ENCODE measurements around the gene HMG20A.

HMG20A gene

GRCh38 chr15:77517579-77517978 lies 96.9 kb downstream of the HMG20A start:
- DNase-seq (ENCODE audit: low read depth in 2 of 2), result no peak

DNA sequence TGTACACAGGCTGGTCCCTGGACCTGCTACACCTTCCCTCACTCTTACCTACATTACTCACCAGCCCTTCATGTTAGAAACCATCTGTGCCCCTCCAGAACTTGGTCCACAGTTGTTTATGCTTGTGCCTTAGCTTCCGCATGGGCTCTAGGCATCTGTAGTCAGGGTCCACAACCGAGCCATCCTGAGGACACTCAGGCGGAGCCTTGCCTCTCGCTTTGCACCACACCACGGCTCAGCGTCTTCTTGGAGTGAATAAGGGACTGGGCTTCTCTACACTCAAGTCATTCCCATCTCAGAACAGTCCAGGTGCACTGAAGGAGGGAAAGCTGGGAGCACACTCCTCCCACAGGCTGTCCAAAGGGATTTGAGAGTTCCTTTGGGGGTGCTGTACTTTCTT lies 97.8 kb downstream of the HMG20A start:
- DNase-seq (ENCODE audit: low read depth in 2 of 2), result no peak

DNA sequence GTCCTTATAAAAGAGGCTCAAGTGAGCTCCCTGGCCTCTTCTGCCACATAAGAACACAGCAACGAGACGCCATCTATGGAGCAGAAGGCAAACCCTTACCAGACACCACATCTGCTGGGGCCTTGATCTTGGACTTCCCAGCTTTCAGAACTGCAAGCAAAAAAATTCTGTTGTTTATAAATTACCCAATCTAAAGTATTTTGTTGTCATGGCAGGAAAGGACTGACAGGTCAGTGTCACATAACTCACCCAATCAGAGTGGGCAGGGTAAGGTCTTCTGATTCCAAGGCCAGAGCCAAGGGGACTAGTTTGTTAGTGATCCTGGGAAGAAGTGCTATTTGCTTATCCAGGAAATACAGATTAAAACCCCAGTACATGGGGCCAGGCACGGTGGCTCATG lies 98.9 kb downstream of the HMG20A start:
- DNase-seq (ENCODE audit: low read depth in 2 of 2), result no peak

- no peak for DNase-seq (ENCODE audit: low read depth in 2 of 2)
These were observed 100.5 kb downstream of the HMG20A start for GRCh38 chr15:77521206-77521605.

- DNase-seq (ENCODE audit: low read depth in 2 of 2), result no peak
These were observed 104.7 kb downstream of the HMG20A start for GRCh38 chr15:77525400-77525811.

- no peak for DNase-seq (ENCODE audit: low read depth in 2 of 2)
These were observed 105.4 kb downstream of the HMG20A start for GRCh38 chr15:77525907-77526594.

GRCh38 chr15:77526595-77527163 lies 106.0 kb downstream of the HMG20A start:
- no peak for DNase-seq (ENCODE audit: low read depth in 2 of 2)

- no peak for DNase-seq (ENCODE audit: low read depth in 2 of 2)
These were observed 106.6 kb downstream of the HMG20A start for GRCh38 chr15:77527164-77527778.

GRCh38 chr15:77527831-77528231 lies 107.1 kb downstream of the HMG20A start:
- DNase-seq (ENCODE audit: low read depth in 2 of 2), result no peak

DNA sequence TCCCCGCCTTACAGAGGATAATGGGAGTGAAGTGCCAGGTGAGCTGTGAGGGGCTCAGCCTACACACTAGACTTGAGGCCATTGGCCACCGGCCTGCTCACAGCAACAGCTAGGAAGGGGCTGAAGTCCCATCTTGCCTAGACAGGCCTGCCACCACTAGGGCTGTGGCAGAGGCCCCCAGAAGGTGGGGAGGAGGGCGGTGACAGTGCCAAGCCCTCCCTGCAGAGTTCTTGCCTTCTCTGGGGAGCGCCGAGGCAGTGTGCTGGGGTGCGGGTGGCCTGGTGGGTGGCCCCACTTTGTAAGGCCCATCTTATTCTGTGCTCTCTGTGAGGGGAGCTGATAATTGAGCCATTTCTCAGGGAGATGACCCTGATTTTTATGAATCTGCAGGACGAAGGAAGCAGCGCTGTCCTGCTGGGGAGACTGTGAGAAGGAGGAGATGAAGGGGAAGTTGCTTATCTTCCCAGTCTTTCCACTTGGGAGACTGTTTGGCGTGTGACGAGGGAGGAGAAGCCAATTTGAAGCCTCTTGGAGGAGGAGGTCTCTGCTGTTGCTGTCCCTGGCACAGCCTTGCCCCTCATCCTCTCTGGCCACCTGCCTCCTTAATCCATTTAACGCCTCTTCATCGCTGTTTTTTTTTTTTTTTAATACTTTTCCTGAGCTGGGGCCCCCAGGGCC lies 107.7 kb downstream of the HMG20A start:
- no peak for DNase-seq (ENCODE audit: low read depth in 2 of 2)

- DNase-seq (ENCODE audit: low read depth in 2 of 2), result no peak
These were observed 108.3 kb downstream of the HMG20A start for GRCh38 chr15:77528968-77529319.

DNA sequence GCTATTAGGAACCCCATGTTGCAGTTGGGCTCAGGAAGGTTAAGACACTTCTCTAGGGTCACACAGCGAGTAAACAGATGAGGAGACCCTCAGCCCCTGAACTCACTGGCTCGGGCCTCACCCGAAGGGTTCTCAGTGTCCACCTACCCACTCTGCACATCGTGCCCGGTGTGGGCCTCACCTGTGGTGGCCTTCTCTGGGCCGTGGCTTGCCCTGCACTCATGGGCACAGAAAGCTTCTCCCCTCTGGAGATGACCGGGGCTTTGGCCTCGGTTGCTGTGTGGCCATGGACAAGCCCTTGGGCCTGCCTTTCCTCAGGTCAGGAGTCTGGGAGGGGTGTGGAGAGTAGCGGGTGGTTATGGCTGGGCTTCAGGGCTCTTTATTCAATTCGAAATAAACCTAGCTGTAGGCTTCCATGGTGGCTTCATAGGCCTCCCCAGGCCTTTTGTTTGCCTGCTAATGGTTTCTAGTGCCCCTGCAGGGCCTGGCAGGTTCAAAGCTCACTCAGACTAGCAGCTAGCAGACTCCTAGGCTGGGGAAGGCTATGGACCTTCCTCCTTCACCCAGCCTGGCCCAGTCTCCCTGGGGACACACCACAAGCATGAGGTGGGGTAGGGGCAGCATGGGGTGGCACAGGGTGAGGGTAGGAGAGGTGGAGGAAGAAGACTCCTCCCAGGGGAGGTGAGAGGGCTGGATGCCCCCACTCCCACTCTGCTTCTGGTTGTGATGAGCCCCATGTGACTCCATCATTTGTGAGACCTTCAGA lies 108.9 kb downstream of the HMG20A start:
- DNase-seq (ENCODE audit: low read depth in 2 of 2), result no peak

DNA sequence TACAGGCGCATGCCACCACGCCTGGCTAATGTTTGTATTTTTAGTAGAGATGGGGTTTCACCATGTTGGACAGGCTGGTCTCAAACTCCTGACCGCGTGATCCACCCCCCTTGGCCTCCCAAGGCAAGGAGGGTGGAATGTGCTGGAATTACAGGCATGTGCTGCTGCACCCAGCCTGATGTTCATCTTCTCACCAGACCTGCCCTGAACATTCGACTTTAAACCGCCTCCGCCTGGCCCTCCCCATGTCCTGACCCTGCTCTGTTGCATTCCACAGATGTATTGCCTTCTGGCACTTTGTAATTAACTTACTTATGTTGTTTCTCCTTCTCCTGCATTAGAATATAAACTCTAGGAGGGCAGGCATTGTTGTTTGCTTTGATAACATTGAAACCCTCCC lies 109.9 kb downstream of the HMG20A start:
- DNase-seq (ENCODE audit: low read depth in 2 of 2), result no peak

- DNase-seq (ENCODE audit: low read depth in 2 of 2), result no peak
These were observed 110.7 kb downstream of the HMG20A start for GRCh38 chr15:77531191-77532000.

- DNase-seq (ENCODE audit: low read depth in 2 of 2), result no peak
These were observed 111.5 kb downstream of the HMG20A start for GRCh38 chr15:77532067-77532710.

DNA sequence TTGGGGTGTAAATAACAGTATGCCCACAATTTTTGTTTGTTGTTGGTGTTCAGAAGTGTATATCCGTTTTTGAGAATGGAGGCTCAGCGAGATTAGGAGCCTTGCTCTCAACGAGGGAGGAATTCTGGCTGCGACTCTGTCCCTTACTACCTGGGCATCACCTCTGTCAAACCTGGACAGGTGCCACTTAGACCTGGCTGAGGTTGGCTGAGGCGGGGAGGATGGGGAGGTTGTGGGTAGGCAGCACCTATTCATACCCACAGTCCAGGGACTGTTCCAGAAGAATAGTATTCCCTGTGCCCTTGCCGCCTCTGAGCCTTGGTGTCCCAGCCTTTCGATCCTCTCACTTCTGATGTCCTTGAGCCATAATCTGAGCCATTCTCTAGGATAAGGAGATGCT lies 112.2 kb downstream of the HMG20A start:
- no peak for DNase-seq (ENCODE audit: low read depth in 2 of 2)

DNA sequence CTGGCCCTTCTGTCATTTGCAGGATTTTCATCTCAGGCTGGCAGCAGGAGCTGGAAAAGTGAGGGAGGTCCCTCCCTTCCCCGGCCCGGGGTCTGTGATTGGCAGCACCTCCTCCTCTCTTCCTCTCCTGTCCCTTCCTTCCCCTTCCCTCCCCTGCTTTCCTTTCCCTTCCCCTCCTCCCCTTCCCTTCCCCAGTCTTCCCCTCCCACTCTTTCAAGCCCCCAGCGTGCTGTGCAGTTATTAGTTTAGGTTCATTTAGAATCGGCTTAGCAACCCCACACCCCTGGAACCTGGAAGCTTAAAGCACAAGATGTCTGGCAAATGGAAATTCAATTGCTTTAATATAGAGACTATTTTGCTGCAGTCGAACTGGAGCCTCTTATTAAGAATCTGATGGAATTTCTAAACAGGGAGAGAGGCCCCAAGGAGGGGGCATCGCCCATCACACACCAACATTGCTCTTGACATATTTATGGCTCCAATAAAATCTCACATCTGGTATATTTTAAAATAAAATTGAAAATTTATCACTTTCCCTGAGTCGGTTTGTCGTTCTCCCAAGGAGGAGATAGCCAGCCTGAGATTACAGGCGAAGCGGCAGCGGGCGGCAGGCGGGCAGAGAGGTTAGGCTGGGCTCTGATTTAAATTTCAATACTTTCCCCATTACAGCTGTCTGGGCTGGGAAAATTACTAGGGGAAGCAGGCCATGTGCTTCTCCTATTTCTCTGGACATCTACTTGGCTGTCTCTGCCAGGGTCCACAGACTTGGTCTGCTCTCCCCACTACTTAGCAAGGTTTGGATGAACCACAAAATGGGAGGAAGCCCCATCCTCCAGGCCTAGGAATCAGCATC lies 113.1 kb downstream of the HMG20A start:
- DNase-seq (ENCODE audit: low read depth in 2 of 2), result no peak
